DND-41 (cell line): ENCODE measurements around the gene KIRREL3.

ENCODE experiments used
- ATAC-seq: fragments of 200-7000 bp; cut with Tn5 transposase; 3 replicates; pipeline ENCODE4 v1.9.1; 2021; ENCODE audit warnings: low read depth; ENCODE audit not compliant: insufficient read depth
- DNase-seq: peaks from one replicate; pipeline ENCODE4 v3.0.0-alpha.2; 2020
- H2AFZ ChIP-seq: 2 replicates; pipeline ENCODE4 v1.6.0; 2012; ENCODE audit warnings: low read depth, low read length
- H3K27ac ChIP-seq: 2 replicates; pipeline ENCODE4 v1.5.1; 2012; ENCODE audit warnings: low read length, inconsistent platforms
- H3K27me3 ChIP-seq: fragments of 200-600 bp; sonication (generic); 2 replicates; pipeline ENCODE4 v1.6.0; 2012; ENCODE audit warnings: low read length, mild to moderate bottlenecking, inconsistent platforms; ENCODE audit not compliant: insufficient read depth, poor library complexity
- H3K36me3 ChIP-seq: 2 replicates; pipeline ENCODE4 v1.5.1; 2012; ENCODE audit warnings: low read length, inconsistent platforms; ENCODE audit not compliant: insufficient read depth
- H3K4me1 ChIP-seq: 2 replicates; pipeline ENCODE4 v1.5.1; 2012; ENCODE audit warnings: mild to moderate bottlenecking, low read length; ENCODE audit not compliant: insufficient read depth
- H3K4me2 ChIP-seq: 2 replicates; pipeline ENCODE4 v1.6.0; 2012; ENCODE audit warnings: mild to moderate bottlenecking, moderate library complexity, low read length, inconsistent platforms; ENCODE audit not compliant: insufficient read depth
- H3K4me3 ChIP-seq, 2 experiments: fragments of 200-600 bp in 1 of 2; shearing (Covaris generic) in 1 of 2; 2 replicates each; pipeline ENCODE4 v1.5.1; 2012 to 2016; ENCODE audit warnings: inconsistent platforms in 2 of 2, low read length in 2 of 2, mild to moderate bottlenecking in 2 of 2, low read depth in 1 of 2, moderate library complexity in 1 of 2
- H3K79me2 ChIP-seq: 2 replicates; pipeline ENCODE4 v1.6.0; 2012; ENCODE audit warnings: low read length, inconsistent platforms; ENCODE audit not compliant: insufficient read depth
- H3K9ac ChIP-seq: 2 replicates; pipeline ENCODE4 v1.6.0; 2012; ENCODE audit warnings: low read depth, mild to moderate bottlenecking, inconsistent platforms, low read length, moderate library complexity
- H3K9me3 ChIP-seq: 2 replicates; pipeline ENCODE4 v1.5.1; 2012; ENCODE audit warnings: low read length, moderate library complexity, mild to moderate bottlenecking, inconsistent platforms; ENCODE audit not compliant: insufficient read depth, severe bottlenecking
- H4K20me1 ChIP-seq: 2 replicates; pipeline ENCODE4 v1.6.0; 2012; ENCODE audit warnings: low read length; ENCODE audit not compliant: insufficient read depth
- CTCF ChIP-seq: IDR thresholded peaks from 2 replicates; pipeline ENCODE4 v1.5.1; 2012; ENCODE audit warnings: borderline replicate concordance, low read length, moderate library complexity, mild to moderate bottlenecking; ENCODE audit not compliant: poor library complexity, severe bottlenecking; ENCODE audit errors: extremely low read depth
- EZH2 ChIP-seq: IDR thresholded peaks from 3 replicates; pipeline ENCODE4 v1.6.1; 2012; ENCODE audit warnings: borderline replicate concordance, low read depth, mild to moderate bottlenecking, moderate library complexity, low read length, inconsistent platforms; ENCODE audit not compliant: severe bottlenecking

The KIRREL3 gene

GRCh38 chr11:126951465-126951864 lies 49.1 kb downstream of the KIRREL3 start:
- DNase-seq (no peak), ATAC-seq (no peak)
- Histone ChIP-seq H3K9me3 (no peaks in the 10 kb centered on the region), H2AFZ (no peak overlapping the region), H3K79me2 (no peaks in the 10 kb centered on the region), H3K4me3 (no peak overlapping the region), H3K27ac (no peak overlapping the region), H3K27me3 (peaks cover 22% of the 10 kb centered on the region), H3K36me3 (no peaks in the 10 kb centered on the region), H3K4me2 (no peak overlapping the region), H4K20me1 (no peaks in the 10 kb centered on the region), H3K9ac (no peak overlapping the region), H3K4me1 (peaks cover 3% of the 10 kb centered on the region; the same call in 1 of the 2 replicates)
- TF ChIP-seq EZH2 = no peak
- TF ChIP-seq CTCF = no peak

- Histone ChIP-seq H3K27ac (no peak overlapping the region), H3K79me2 (no peaks in the 10 kb centered on the region), H3K27me3 (peaks cover 15% of the 10 kb centered on the region), H3K4me3 (no peak overlapping the region), H3K9me3 (no peaks in the 10 kb centered on the region), H4K20me1 (no peaks in the 10 kb centered on the region), H3K4me2 (no peak overlapping the region), H3K4me1 (peaks cover 3% of the 10 kb centered on the region; the same call in 1 of the 2 replicates), H3K36me3 (no peaks in the 10 kb centered on the region), H3K9ac (no peak overlapping the region), H2AFZ (no peak overlapping the region)
- ATAC-seq (peak; percentile 97), DNase-seq (peak; percentile 43)
- no peak for TF ChIP-seq EZH2
- no peak for TF ChIP-seq CTCF
Observed at GRCh38 chr11:126949066-126949891, 51.3 kb downstream of the KIRREL3 start.

GRCh38 chr11:126948563-126948962 lies 52.0 kb downstream of the KIRREL3 start:
- H3K9me3 ChIP-seq = no peaks in the 10 kb centered on the region
- peaks cover 11% of the 10 kb centered on the region for H3K27me3 ChIP-seq
- no peaks in the 10 kb centered on the region for H3K36me3 ChIP-seq
- TF ChIP-seq EZH2 (no peak), CTCF (no peak)
- ATAC-seq = no peak
- no peak overlapping the region for H3K4me3 ChIP-seq
- peaks cover 3% of the 10 kb centered on the region; the same call in 1 of the 2 replicates for H3K4me1 ChIP-seq
- no peak overlapping the region for H2AFZ ChIP-seq
- no peak overlapping the region for H3K4me2 ChIP-seq
- no peak overlapping the region for H3K27ac ChIP-seq
- no peak overlapping the region for H3K9ac ChIP-seq
- no peak for DNase-seq
- no peaks in the 10 kb centered on the region for H4K20me1 ChIP-seq
- H3K79me2 ChIP-seq = no peaks in the 10 kb centered on the region
